Left cardiac atrium (tissue), 4 donors: Measurements from ENCODE around the gene IFNA13. TPM values are rescaled to one million over a fixed set of nuclear protein-coding genes. Genes with fewer than 3 reads are reported as not detected.
A peak's percentile ranks its signal among the peaks of the same experiment; 100 is the strongest.

Source experiments
- ATAC-seq, 2 donors: fragments of 200-7000 bp; cut with Tn5 transposase; one replicate each; pipeline ENCODE4 v1.9.1; 2020; ENCODE audit warnings: mild to moderate bottlenecking in 2 of 2, moderate library complexity in 2 of 2
- DNase-seq: peaks from one replicate; pipeline ENCODE4 v3.0.0-alpha.2; 2020
- intact Hi-C, 2 donors: fragments of 100-400 bp; cut with DNase I; formaldehyde crosslinking; loops; one replicate each; pipeline versions ENCODE4 v1.14.1 to v1.15.1; 2022 to 2023
- long read RNA-seq: library from polyadenylated mRNA; unstranded; transcript quantifications from one replicate; pipeline ENCODE4 v2.0.0, GENCODE V29; 2021
- total RNA-seq, 2 donors: library from RNA; stranded (reverse); fragmentation: NEBNext Ultra II Directional; extraction: Animal tissue kit (Norgen Biotek cat#: 25700); gene quantifications; one replicate each; pipeline ENCODE4 v1.2.1, GENCODE V29; 2021
- donor health status: DM: no; HTN: yes; CAD: no.
- donor health status: DM: no; HTN: yes; CAD: no; lungs with severe emphysema.
- donor health status: DM: yes; HTN: yes; CAD: no.
- donor health status: Dilated cardiomyopathy.

Gene IFNA13
- total RNA-seq: not detected
- long read RNA-seq: 0 reads

GRCh38 chr9:21367957-21368356 lies at the start of gene IFNA13:
TSS of gene IFNA13 (minus strand) at chr9:21368057. CDS start at chr9:21368010, 47 bp downstream.
- ATAC-seq (no peak), DNase-seq (no peak)
- intact Hi-C loops: no loop called here

DNA sequence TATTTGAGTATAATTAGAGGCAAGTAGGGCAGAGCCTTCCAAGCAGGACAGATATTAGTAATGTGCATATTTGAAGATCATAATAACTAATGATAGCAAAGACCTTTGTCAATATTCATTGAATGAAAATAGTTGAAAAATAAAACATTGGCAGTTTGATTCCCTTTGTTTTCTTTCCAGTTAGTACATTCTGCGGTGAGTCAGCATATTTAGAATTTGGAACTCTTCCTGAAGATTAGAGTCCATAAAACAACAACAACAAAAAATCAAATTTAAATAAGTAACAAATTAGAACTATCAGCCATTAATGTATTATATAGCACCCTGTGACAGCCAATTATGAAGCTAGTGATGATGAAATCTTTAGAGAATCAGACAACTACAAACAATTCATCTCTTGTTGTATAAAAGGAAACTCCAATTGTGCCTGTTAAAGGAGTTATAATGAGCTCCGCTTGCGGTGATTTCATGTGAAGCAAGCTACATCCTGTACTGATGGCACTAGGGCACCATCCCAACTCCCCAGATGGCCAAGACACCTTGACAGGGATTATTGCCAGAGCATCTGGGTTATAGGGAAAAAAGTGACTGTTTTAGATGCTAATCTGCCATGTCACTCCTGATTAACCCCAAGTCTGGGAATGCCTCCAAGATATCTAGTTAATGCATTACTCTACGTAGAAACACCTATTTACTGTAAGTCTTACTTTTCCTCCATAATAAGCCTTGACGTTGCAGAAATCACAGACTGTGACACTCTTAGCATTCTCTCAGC lies 47.8 kb upstream of the IFNA13 start:
- intact Hi-C loops: no loop called here
- DNase-seq: no peak
- no peak for ATAC-seq

- DNase-seq: no peak
- no peak for ATAC-seq
- intact Hi-C loops: no loop called here
These were observed 46.5 kb upstream of the IFNA13 start for GRCh38 chr9:21414220-21414940.

- ATAC-seq (no peak), DNase-seq (no peak)
- intact Hi-C loops: no loop called here
These were observed 45.8 kb upstream of the IFNA13 start for GRCh38 chr9:21413624-21414023.

GRCh38 chr9:21413151-21413550 lies 45.3 kb upstream of the IFNA13 start:
- intact Hi-C loops: no loop called here
- ATAC-seq: no peak
- no peak for DNase-seq

- no peak for ATAC-seq
- intact Hi-C loops: no loop called here
- DNase-seq: no peak
These were observed 44.2 kb upstream of the IFNA13 start for GRCh38 chr9:21412107-21412506.

DNA sequence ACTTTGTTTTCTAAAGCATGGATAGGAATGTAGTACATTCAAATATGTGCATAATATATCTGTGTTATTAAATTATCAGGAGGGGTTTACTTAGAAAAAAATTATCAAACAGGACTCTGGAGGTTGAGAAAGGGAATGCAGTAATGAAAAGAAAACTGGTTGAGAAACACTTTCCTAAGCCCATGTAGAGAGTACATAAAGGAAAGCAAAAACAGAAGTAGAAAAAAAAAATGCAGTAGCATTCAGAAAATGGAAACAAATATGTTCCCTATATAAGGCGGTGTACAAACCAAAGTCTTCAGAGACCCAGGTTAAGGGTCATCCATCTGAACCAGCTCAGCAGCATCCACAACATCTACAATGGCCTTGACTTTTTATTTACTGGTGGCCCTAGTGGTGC lies 41.0 kb upstream of the IFNA13 start, which contains the start of gene IFNA8:
IFNA8 (plus strand) TSS at position 301 of the 400 bp plus-strand sequence; CDS start at position 361, 60 bp downstream.
- no peak for DNase-seq
- intact Hi-C loops: no loop called here
- ATAC-seq: no peak

GRCh38 chr9:21404146-21404545 lies 36.3 kb upstream of the IFNA13 start:
- intact Hi-C loops: no loop called here
- no peak for DNase-seq
- ATAC-seq: no peak

DNA sequence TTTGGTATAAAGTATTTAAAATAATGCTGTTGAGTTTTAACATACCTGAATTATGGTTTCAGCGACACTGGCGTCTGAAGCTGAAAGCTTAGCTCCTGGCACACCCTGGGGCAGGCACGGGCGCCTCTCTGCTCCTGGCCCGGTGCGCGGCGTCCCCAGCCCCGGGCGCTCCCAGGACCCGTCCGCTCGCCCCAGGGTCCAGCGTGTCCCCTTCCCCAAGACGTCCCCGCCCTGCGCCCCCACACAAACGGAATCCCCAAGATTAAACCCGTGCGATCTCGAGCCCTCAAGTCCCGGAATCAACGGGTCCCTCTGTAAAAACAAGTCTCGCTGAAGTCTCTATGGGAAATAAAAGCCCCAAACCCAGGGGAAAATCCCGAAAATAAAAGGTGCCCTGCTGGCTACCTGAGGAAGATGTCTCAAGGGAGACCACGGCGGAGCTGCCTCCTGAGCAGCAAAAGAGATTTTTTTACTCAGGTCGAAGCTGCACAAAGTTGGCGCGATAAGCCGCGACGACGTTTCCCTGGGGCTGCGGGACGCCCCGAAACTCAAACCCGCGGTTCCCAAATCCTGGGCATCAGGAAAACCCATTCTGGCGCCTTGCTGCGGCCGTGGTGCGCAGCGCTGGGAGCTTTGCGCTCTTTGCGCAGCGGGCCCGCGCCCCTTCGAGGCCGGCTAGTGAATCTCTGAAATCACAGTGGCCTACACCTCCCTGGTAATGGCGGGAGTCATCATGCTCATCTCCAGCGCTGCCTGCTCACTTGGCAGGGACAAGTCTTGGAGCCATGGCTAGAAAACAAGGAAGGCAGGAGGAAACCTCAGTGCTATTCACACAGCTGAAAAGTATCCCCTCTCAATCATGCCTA lies 34.8 kb upstream of the IFNA13 start:
- ATAC-seq: peak in 1 of 2 donors; percentile 29
- intact Hi-C loops: no loop called here
- no peak for DNase-seq

GRCh38 chr9:21399956-21400355 lies 32.1 kb upstream of the IFNA13 start:
- intact Hi-C loops: loop anchor here in 1 of 2 donors (10.0 kb wide), 1 partner anchor 65 kb away; the partner anchor contains the start of gene KLHL9
- no peak for DNase-seq
- ATAC-seq: no peak

GRCh38 chr9:21398955-21399489 lies 31.2 kb upstream of the IFNA13 start:
- no peak for ATAC-seq
- DNase-seq: no peak
- intact Hi-C loops: loop anchor here in 1 of 2 donors (10.0 kb wide), 1 partner anchor 64 kb away; the partner anchor contains the start of gene KLHL9

DNA sequence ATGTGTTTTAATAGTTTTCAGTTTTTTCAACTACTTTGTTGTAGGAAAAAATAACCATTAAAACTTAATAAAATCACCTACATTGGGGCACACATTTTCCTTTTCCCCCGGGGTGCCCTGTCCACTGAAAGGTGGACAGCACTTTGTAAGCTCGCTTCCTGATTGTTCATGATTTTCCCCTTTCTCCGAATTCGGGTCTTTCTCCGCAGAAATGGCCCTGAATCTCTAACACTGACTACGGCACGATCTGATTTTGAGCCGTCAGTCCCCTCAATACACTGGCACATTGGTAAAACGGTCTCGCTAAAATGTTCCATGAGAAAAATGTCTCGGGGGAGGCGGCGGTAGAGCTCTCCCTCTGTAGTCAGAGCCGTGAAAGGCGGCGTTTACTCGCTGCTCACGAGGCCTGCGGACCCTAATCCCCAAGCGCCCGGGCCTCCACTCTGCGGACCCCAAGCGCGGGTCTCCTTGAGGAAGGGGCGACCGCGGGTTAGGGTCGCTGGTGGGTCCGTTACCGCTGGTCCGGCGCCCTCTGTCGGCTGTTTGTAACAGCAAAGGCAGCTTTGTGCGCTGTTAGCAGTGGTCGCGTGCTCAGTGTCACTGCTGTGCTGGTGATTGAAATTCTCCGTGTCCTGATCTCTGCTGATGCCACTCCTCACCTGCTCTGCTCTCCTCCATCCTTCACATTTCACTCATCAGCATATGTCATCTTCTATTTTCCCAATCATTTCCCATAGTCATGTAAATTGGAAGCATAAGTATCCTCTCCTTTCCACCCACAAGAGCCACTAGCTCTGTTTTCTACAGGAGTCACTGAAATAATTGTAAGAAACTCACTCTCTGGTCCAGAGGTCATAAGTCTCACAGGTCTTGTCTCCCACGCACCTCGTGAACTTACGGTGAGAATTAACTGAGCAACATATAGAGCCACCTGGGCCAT lies 28.2 kb upstream of the IFNA13 start:
- ATAC-seq (peak; percentile 65 to 72), DNase-seq (peak; percentile 61)
- intact Hi-C loops: loop anchor here (2.0 to 10.0 kb wide), 2 partner anchors 61 to 69 kb away; partner anchors contain the start of gene KLHL9 (in 1 of the 2)

DNA sequence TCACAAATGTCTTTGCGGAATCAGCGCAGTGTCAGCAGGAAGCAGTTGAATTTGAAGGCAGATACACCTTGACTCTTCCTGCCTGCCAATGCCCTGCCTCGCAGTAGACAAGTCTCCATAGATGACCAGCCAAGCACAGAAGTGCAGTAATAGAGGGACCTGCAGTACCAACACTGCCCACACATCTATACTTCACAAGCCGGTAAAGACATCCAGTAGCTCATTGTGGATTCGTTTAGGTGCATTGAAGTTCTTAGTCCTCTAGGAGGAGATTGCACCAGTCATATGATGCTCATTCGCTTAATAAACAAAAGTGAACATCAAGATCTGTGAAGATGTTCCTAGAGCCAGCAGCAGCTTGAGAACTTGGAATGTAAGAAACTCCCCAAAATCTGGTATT lies 24.4 kb upstream of the IFNA13 start:
- DNase-seq: no peak
- no peak for ATAC-seq
- intact Hi-C loops: loop anchor here (5.0 to 10.0 kb wide), 2 partner anchors 55 to 57 kb away; partner anchors contain the start of gene KLHL9 (in 2 of the 2)

- no peak for DNase-seq
- no peak for ATAC-seq
- intact Hi-C loops: no loop called here
These were observed 17.3 kb upstream of the IFNA13 start, which contains the start of gene IFNA2 for GRCh38 chr9:21385131-21385670. TSS of gene IFNA2 (minus strand) at chr9:21385398. CDS start at chr9:21385329, 69 bp downstream.

GRCh38 chr9:21383627-21384026 lies 15.8 kb upstream of the IFNA13 start:
- DNase-seq: no peak
- ATAC-seq: no peak
- intact Hi-C loops: no loop called here

DNA sequence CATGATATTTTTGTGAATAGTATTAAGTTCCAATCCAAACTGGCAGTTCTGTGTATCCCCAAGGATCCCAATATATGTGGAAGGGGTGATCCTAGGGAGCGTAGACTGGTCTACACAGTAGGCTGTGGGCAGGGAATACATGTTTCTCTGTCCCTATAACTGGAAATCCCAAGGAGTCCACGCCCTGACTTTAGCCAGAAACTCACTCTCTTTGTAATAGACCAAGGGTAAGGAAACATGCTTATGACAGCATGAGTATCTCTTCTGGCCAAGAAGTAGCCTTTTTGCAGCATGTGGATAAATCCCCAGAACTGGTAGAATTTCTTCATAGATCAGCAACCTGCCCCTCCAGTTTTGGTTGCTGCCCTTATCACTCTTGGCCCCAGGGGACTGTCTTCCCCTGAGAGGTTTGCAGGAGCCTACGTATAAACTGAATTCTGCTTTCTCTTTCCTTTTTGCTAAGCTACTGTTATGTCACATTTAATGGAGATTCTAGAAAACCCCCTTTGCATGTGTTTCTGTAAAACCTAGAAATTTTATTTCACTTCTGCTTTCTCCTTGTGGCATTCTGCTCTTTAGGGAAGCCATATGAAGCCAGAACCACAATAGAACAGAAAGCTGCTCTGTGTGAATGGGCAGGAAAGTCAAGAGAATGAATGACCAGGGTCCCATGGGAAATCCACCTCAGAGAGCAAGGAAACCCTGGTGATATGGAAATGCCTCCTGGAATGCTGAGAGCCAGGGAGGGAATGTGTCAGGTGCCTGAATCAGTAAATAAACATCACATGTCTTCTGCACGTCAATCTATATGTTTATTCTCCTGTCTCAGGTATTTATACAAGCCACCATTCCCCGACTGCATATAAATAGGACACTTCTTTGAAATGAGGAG lies 13.8 kb upstream of the IFNA13 start:
- no peak for ATAC-seq
- intact Hi-C loops: no loop called here
- DNase-seq: no peak
